Fibroblast of pulmonary artery (primary cell): ENCODE results near the gene DHCR24.

Source experiments
- DNase-seq: peaks from one replicate; pipeline ENCODE4 v3.0.0-alpha.2; 2010; ENCODE audit warnings: low read depth
- H3K4me3 ChIP-seq: replicated peaks from 2 replicates; pipeline ENCODE4 v1.5.1; 2011; ENCODE audit warnings: low read depth, mild to moderate bottlenecking, control low read depth, low read length, moderate library complexity
- TF ChIP-seq, protein P1 (sequence below): IDR thresholded peaks from 2 replicates; pipeline ENCODE4 v1.5.1; 2011; ENCODE audit warnings: mild to moderate bottlenecking, control low read depth, low read length, inconsistent platforms; ENCODE audit errors: missing control alignments

The DHCR24 gene

DNA sequence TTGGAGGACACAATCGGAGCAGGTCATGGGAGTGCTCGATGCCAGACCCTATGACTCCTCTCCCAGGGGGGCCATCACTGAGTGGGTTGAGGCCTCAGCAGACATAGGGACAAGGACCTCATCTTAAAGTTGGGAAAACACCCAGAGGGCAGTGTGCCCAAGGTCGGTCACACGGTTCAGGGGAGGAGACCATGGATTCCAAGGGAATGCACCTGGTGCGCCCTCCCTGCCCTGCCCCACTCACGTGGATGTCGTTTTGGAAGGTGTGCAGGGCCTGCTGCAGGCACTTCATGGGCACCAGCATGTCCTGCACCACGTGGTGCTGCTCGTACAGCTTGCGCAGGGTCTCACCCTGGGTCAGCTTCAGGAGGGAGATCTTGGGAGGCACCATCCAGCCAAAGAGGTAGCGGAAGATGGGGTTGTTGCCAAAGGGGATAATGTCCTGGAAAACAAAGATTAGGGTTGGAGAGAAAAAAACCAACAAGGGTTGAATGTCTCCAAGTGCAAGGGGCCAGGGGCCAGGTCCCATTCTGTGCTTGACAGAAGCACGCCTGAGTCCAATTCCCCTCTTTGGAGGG is 33.1 kb downstream of the DHCR24 start:
- H3K4me3 ChIP-seq: no peak overlapping the region
- TF ChIP-seq, protein P1, sequence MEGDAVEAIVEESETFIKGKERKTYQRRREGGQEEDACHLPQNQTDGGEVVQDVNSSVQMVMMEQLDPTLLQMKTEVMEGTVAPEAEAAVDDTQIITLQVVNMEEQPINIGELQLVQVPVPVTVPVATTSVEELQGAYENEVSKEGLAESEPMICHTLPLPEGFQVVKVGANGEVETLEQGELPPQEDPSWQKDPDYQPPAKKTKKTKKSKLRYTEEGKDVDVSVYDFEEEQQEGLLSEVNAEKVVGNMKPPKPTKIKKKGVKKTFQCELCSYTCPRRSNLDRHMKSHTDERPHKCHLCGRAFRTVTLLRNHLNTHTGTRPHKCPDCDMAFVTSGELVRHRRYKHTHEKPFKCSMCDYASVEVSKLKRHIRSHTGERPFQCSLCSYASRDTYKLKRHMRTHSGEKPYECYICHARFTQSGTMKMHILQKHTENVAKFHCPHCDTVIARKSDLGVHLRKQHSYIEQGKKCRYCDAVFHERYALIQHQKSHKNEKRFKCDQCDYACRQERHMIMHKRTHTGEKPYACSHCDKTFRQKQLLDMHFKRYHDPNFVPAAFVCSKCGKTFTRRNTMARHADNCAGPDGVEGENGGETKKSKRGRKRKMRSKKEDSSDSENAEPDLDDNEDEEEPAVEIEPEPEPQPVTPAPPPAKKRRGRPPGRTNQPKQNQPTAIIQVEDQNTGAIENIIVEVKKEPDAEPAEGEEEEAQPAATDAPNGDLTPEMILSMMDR: no peak
- no peak for DNase-seq

DNA sequence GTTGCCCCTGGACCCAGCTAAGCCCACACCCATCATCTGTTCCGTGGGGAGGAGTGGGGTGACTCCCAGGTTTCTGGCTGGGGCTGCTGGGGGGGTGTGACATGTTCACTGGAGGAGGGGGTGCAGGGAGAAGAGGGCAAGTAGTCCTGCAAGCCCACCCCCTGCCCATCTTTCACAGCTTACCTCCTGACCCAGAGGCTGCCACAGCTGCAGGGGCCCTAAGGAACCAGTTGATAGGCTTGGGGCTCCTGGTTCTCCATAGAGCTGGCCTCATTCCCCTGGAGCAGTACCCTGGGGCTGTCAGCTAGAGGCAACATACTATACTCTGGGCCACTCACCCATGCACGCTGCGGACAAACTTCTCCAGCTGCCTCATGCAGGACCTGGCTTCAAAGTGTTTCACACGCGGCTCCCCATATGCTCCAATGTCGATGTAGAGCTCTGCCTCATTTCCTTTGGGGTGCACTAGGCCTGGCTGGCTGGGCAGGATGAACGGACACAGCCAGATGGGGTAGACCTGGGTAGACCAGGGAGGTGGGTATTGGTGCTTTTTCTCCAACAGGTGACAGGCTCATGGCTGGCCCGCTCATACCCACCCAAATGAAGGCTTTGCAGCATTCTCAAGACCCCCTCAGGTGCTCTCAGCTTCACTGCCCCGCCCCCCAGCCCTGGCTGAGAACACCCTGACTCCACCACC is 33.8 kb downstream of the DHCR24 start:
- H3K4me3 ChIP-seq: no peak overlapping the region
- TF ChIP-seq, protein P1: no peak
- no peak for DNase-seq

DNA sequence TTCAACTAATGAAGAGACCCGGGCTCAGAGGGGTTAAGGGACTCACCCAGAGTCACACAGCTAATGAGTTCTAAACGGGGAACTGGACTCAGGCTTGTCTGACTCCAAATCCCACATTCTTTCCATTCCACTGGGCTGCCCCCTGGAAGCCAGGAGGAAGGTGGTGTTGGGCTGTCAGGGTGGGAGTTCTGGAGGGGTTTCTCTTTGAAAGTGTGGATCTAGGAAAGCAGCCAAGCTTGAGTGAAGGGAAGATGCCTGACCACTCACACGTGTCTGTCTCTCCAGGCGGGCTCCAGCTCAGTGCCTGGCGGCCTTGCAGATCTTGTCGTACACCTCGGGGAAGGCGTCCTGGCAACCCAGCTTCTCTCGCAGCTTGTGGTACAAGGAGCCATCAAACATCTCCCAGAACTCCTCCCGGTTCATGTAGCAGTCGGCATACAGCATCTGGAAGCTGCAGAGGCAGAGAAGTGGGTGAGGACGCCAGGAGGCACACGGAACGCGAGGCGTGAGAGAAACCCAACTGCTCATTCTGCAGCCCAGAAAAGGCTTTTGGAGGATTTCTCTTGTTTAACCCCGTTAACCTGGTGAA is 35.0 kb downstream of the DHCR24 start:
- TF ChIP-seq, protein P1: no peak
- no peak for DNase-seq
- no peak overlapping the region for H3K4me3 ChIP-seq

DNA sequence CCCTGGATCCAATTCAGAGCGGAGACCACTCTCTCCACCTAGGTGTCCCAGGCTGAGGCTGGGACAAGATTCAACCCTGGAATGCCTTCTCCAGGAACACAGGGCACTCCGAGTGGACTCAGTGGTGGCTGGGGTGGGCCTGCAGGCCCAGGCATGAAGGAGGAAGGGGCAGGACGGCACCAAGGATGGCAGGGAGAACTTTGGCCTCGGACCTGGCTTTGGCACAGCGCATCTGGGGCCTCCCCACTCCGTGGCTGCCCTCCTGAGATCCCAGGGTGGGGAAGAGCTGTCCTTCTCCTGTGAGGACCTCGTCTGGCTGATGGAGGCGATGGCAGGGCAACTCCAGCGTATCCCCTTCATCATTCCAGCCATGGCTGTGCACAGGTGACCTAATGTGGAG is 35.6 kb downstream of the DHCR24 start:
- TF ChIP-seq, protein P1: no peak
- DNase-seq: no peak

DNA sequence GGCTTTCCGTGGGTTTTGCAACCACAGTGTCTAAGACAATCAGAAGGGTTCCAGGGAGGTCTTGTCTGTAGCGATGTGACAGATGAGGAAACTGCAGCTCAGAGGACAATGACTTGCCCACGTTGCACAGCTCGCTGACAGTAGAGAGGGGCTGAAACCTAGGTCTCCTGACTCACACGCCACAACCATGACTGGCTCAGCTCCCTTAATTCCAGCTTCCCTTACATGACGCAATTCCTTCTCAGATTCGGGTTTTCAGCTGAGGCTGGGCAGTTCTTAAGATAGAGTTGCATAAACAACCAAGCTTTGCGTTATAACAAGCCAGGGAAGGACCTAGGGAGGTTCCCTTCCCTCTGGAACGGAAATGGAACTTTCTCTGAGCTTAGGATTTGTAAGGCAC is 36.3 kb downstream of the DHCR24 start:
- peak; percentile 96 for DNase-seq
- no peak overlapping the region for H3K4me3 ChIP-seq
- TF ChIP-seq, protein P1: no peak

More for the DNA sequence above, 35.6 kb downstream of the DHCR24 start:
- H3K4me3 ChIP-seq: no peak overlapping the region

DNA sequence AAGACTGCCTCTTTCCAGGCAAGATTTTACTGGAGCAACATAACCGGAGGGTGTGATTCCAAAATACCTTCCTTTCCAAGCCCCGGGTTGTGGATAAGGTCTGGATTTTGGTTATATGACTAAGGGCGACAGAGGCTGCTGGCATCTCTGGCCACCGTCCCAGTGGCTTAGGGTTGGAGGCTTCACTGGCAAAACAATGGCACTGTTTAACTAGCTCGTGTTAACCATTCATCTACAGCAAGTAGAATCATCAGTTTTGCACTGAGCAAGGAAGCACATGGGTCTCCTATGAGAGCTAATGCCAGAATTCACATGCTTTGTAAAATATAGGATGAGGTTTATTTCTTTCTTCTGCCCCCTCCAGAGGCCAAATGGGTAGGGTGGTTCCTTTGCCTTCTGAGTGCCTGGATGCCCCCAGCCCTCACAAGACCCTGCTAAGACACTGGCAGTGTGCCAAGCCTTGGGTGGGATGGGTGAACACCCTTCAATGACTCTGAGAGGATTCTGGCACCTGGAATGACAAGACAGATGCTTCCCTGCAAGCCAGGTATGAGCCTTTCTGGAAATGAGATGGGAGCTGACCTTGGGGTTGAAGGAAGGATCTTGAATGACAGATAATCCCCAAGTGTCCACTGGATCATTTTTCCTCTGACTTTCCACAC is 36.8 kb downstream of the DHCR24 start:
- no peak for DNase-seq
- TF ChIP-seq, protein P1: no peak
- no peak overlapping the region for H3K4me3 ChIP-seq
